GM23248 (cell line): ENCODE measurements around the gene TTC16.

ENCODE experiments used
- EZH2 ChIP-seq: fragments of 200-600 bp; sonication (generic); IDR thresholded peaks from 2 replicates; pipeline ENCODE4 v1.6.1; 2018; ENCODE audit warnings: antibody characterized with exemption, mild to moderate bottlenecking; ENCODE audit not compliant: insufficient read depth, poor library complexity, severe bottlenecking
- EZH2phosphoT487 ChIP-seq: fragments of 200-600 bp; sonication (generic); IDR thresholded peaks from 2 replicates; pipeline ENCODE4 v1.6.1; 2018; ENCODE audit warnings: antibody characterized with exemption, moderate library complexity, mild to moderate bottlenecking, low read depth; ENCODE audit not compliant: insufficient read depth

- TF ChIP-seq EZH2phosphoT487, result no peak
- TF ChIP-seq EZH2, result no peak
Measured at GRCh38 chr9:127673234-127673633, 42.6 kb upstream of the TTC16 start.
